Spleen (tissue), 11 donors: Measurements from ENCODE around the gene HOXA2. TPM values are rescaled to one million over a fixed set of nuclear protein-coding genes. Genes with fewer than 3 reads are reported as not detected.

ENCODE experiments used
- DNase-seq: peaks from one replicate; pipeline ENCODE4 v3.0.0-alpha.2; 2020
- H3K27ac ChIP-seq, 8 donors: fragments of 200-600 bp; sonication (generic) in 7 of 8; 1 replicate in 4 of 8; 2 replicates in 4 of 8; pipeline versions ENCODE4 v1.5.0 to v1.8.0; 2016 to 2021; ENCODE audit warnings: inconsistent platforms in 4 of 8, mild to moderate bottlenecking in 4 of 8, moderate library complexity in 1 of 8
- H3K27me3 ChIP-seq, 7 donors: fragments of 200-600 bp; sonication (generic) in 6 of 7; replicated peaks in 1 of 7; 1 replicate in 4 of 7; 2 replicates in 3 of 7; pipeline versions ENCODE4 v1.5.0 to v1.8.0; 2016 to 2021; ENCODE audit warnings: inconsistent platforms in 3 of 7, mild to moderate bottlenecking in 1 of 7
- H3K36me3 ChIP-seq, 6 donors: fragments of 200-600 bp; sonication (generic) in 5 of 6; 1 replicate in 4 of 6; 2 replicates in 2 of 6; pipeline versions ENCODE4 v1.5.0 to v1.8.0; 2016 to 2021; ENCODE audit warnings: inconsistent platforms in 2 of 6
- H3K4me1 ChIP-seq, 6 donors: fragments of 200-600 bp; sonication (generic) in 5 of 6; 1 replicate in 3 of 6; 2 replicates in 3 of 6; pipeline versions ENCODE4 v1.5.0 to v1.8.0; 2016 to 2021; ENCODE audit warnings: inconsistent platforms in 3 of 6
- H3K4me3 ChIP-seq, 8 donors: fragments of 200-600 bp; sonication (generic) in 7 of 8; 1 replicate in 4 of 8; 2 replicates in 4 of 8; pipeline versions ENCODE4 v1.5.0 to v1.8.0; 2016 to 2021; ENCODE audit warnings: inconsistent platforms in 4 of 8, mild to moderate bottlenecking in 4 of 8, moderate library complexity in 2 of 8
- H3K9me3 ChIP-seq, 8 donors: fragments of 200-600 bp; sonication (generic) in 7 of 8; 1 replicate in 4 of 8; 2 replicates in 4 of 8; pipeline versions ENCODE4 v1.5.0 to v1.8.0; 2016 to 2021; ENCODE audit warnings: inconsistent platforms in 4 of 8
- CTCF ChIP-seq, 11 experiments: fragments of 200-600 bp in 7 of 11; fragments of 450-650 bp in 4 of 11; sonication (generic) in 4 of 11; IDR thresholded peaks in 8 of 11; conservative IDR thresholded peaks in 3 of 11; 1 replicate in 7 of 11; 2 replicates in 4 of 11; pipeline versions ENCODE4 v1.4.0 to v1.8.0; 2016 to 2021; ENCODE audit warnings: antibody characterized with exemption in 11 of 11, inconsistent platforms in 4 of 11, mild to moderate bottlenecking in 1 of 11
- POLR2A ChIP-seq, 3 donors: fragments of 450-650 bp; IDR thresholded peaks; one replicate each; pipeline ENCODE4 v1.5.1; 2017; ENCODE audit warnings: antibody characterized with exemption in 3 of 3, mild to moderate bottlenecking in 1 of 3
- POLR2AphosphoS5 ChIP-seq, 3 donors: sonication (generic); formaldehyde crosslinking; IDR thresholded peaks; one replicate each; pipeline ENCODE4 v1.5.1; 2017; ENCODE audit warnings: antibody characterized with exemption in 3 of 3
- WGBS, 5 donors: extraction: QIAGEN DNeasy Blood & Tissue Kit in 3 of 5; methylation state at CpG; one replicate each; pipeline versions ENCODE4 v1.1.5 to v1.1.7; 2013 to 2018; 5-methylcytosine and 5-hydroxymethylcytosine counted together
- intact Hi-C: fragments of 100-400 bp; cut with DNase I; formaldehyde crosslinking; loops from one replicate; pipeline ENCODE4 v1.15.0; 2023; ENCODE audit warnings: low total_unique reads
- polyA plus RNA-seq, 3 donors: library from polyadenylated mRNA; stranded (reverse); fragments of 200-250 nt; gene quantifications; one replicate each; pipeline ENCODE4 v1.2.1, GENCODE V29; 2013
- total RNA-seq, 7 donors: library from RNA; depleted of rRNA in 3 of 7; stranded (reverse); fragments of >200 nt in 3 of 7; fragmentation: NEBNext Ultra II Directional in 4 of 7; extraction: Animal tissue kit (Norgen Biotek cat#: 25700) in 4 of 7; gene quantifications; one replicate each; pipeline versions ENCODE4 v1.1.0 to v1.2.1, GENCODE V29; 2016 to 2021
- donor health status: healthy with polysubstance abuse.
- donor health status: DM: no; HTN: no; CAD: no; lungs with moderate emphysema.
- donor health status: DM: no; HTN: no; CAD: no.
- donor health status: Bipolar disorder and iron deficiency.
- donor health status: healthy.
- donor health status: DM: no; HTN: no; CAD: no.
- donor health status: DM: yes; HTN: yes; CAD: no.

The HOXA2 gene
- total and polyA plus RNA-seq, 10 donors = 0.41 to 2.8 (median 0.90) TPM

- peak overlapping the region in 6 of 8 donors; percentile 2 to 69 (median 62) for H3K27ac ChIP-seq
- peaks cover 24 to 100% (median 95%) of the 10 kb centered on the region in 7 donors for H3K27me3 ChIP-seq
- WGBS, 5 donors = 35 to 43% (median 40%) methylated on average over 9 to 13 of the region's 13 CpGs
- intact Hi-C loops = no loop called here
- peak overlapping the region in 7 of 8 donors; percentile 28 to 68 (median 43) for H3K4me3 ChIP-seq
- no peaks in the 10 kb centered on the region for H3K9me3 ChIP-seq
- H3K36me3 ChIP-seq = no peaks in the 10 kb centered on the region
- TF ChIP-seq POLR2AphosphoS5 (IDR thresholded peaks at IDR 0.05) (no peak), POLR2A (IDR thresholded peaks at IDR 0.05) (no peak), CTCF (IDR thresholded peaks at IDR 0.05 in 8 of 11, conservative IDR thresholded peaks at IDR 0.05 in 3 of 11) (no peak)
- H3K4me1 ChIP-seq = peaks cover 22 to 74% (median 58%) of the 10 kb centered on the region in 6 donors
- DNase-seq = peak; percentile 59
Measured at GRCh38 chr7:27149842-27150567, 47.5 kb upstream of the HOXA2 start.

- DNase-seq = peak; percentile 74
- Histone ChIP-seq H3K27me3 (peaks cover 16 to 100% (median 86%) of the 10 kb centered on the region in 7 donors), H3K36me3 (no peaks in the 10 kb centered on the region), H3K9me3 (no peaks in the 10 kb centered on the region), H3K27ac (peak overlapping the region in 4 of 8 donors; percentile 13 to 69 (median 60)), H3K4me1 (peaks cover 22 to 74% (median 50%) of the 10 kb centered on the region in 6 donors), H3K4me3 (peak overlapping the region in 3 of 8 donors; percentile 29 to 65 (median 43))
- intact Hi-C loops = no loop called here
- 32 to 49% (median 44%) methylated on average over 27 to 30 of the region's 30 CpGs for WGBS, 5 donors
- no peak for TF ChIP-seq CTCF (IDR thresholded peaks at IDR 0.05 in 8 of 11, conservative IDR thresholded peaks at IDR 0.05 in 3 of 11)
- TF ChIP-seq POLR2A (IDR thresholded peaks at IDR 0.05) = no peak
- TF ChIP-seq POLR2AphosphoS5 (IDR thresholded peaks at IDR 0.05) = no peak
Measured at GRCh38 chr7:27148756-27149641, 46.5 kb upstream of the HOXA2 start.

GRCh38 chr7:27148031-27148755 lies 45.7 kb upstream of the HOXA2 start:
- DNase-seq = peak; percentile 68
- 18 to 37% (median 20%) methylated on average over 18 to 28 of the region's 28 CpGs for WGBS, 5 donors
- H3K36me3 ChIP-seq = no peaks in the 10 kb centered on the region
- H3K4me1 ChIP-seq = peaks cover 22 to 76% (median 51%) of the 10 kb centered on the region in 6 donors
- peak overlapping the region in 7 of 8 donors; percentile 36 to 69 (median 55) for H3K27ac ChIP-seq
- TF ChIP-seq POLR2A (IDR thresholded peaks at IDR 0.05) (no peak), POLR2AphosphoS5 (IDR thresholded peaks at IDR 0.05) (peak in 1 of 3 donors; percentile 50), CTCF (IDR thresholded peaks at IDR 0.05 in 8 of 11, conservative IDR thresholded peaks at IDR 0.05 in 3 of 11) (no peak)
- H3K4me3 ChIP-seq = peak overlapping the region in 6 of 8 donors; percentile 20 to 65 (median 32)
- H3K27me3 ChIP-seq = peaks cover 11 to 100% (median 78%) of the 10 kb centered on the region in 7 donors
- no peaks in the 10 kb centered on the region for H3K9me3 ChIP-seq
- intact Hi-C loops = no loop called here
